HG03175 (cell line): ENCODE measurements around the gene TASP1.

Experiments used
- ATAC-seq: cut with Tn5 transposase; IDR thresholded peaks from one replicate; pipeline ENCODE4 v1.9.1; 2021; ENCODE audit warnings: mild to moderate bottlenecking, moderate library complexity; ENCODE audit not compliant: unreplicated experiment

The TASP1 gene

GRCh38 chr20:13574071-13574470 is 64.7 kb downstream of the TASP1 start:
- ATAC-seq = no peak

GRCh38 chr20:13571662-13572061 is 67.1 kb downstream of the TASP1 start:
- no peak for ATAC-seq

DNA sequence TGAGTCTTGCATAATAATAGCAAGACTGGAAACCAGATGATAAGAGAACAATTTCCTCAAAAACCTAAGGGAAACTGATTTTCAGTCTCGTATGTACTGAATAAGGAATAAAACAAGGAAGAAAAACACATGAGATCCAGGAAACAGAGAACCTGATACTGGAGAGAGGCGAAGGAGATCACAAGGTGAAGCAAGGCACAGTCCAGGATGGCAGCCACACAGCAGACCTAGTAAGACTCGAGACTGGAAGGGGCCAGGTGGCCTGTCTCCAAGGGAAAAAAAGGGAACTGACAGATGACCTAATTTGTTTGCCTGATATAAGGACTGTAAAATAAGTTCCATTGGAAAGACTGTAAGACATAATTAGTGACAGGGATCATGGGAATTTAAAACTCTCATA is 71.1 kb downstream of the TASP1 start:
- no peak for ATAC-seq

DNA sequence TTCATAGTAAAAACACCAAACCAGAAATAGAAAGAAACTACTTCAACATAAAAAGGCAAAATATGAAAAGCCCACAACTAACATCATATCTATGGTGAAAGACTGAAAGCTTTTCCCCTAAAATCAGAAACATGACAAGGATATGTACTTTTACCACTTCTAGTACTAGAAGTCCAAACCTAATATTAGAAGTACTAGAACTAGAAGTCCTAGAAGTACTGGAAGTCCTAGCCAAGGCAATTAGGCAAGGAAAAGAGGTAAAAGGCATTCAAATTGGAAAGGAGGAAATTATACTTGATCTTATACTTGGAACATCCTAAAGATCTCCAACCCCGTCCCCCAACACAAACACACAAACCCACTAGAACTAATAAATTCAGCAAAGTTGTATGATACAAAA is 74.9 kb downstream of the TASP1 start:
- ATAC-seq = no peak

- ATAC-seq = no peak
These were observed 84.0 kb downstream of the TASP1 start for GRCh38 chr20:13554706-13555105.

DNA sequence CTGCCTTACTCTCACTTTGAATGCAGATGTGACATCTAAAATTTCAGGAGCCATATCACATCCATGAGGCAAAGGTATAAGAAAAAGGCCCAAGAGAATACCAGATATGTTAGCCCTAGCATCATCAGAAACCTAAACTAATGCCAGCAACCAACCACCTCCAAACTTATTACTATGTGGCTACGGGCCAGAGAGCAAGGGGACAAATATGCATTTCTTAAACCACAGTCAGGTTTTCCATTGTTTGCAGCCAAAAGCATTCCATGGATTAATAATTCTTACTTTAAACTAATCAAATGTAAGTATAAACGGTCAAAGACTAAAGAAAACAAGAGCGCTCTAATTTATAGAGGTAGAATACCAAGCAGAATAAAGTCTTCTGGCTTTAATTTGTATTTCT is 84.7 kb downstream of the TASP1 start:
- ATAC-seq = no peak

- ATAC-seq = no peak
These were observed 86.7 kb downstream of the TASP1 start for GRCh38 chr20:13552061-13552460.

- no peak for ATAC-seq
These were observed 89.3 kb downstream of the TASP1 start for GRCh38 chr20:13549451-13549850.

GRCh38 chr20:13546497-13547131 is 92.1 kb downstream of the TASP1 start:
- ATAC-seq = peak; percentile 87

GRCh38 chr20:13545790-13546189 is 92.9 kb downstream of the TASP1 start:
- ATAC-seq = no peak

- ATAC-seq = no peak
These were observed 94.9 kb downstream of the TASP1 start for GRCh38 chr20:13543783-13544182.

DNA sequence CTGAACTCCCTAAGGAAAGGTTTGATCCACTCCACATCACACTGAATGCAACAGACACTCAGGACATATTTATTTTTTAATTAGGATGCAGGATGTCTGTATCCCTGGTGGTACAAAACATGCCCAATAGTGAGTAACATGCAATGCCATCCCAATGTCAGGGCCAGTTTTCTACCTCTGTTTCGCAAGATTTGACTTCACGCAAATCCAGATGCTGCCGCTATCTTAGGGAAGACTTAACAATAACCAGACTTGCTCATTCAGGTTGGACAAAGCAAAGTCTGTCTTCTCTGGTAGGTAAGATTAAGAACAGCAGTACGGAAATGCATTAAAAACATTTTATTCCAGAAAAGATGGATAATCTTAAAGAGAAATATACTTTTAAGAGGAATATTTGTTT is 103.1 kb downstream of the TASP1 start:
- ATAC-seq = no peak

DNA sequence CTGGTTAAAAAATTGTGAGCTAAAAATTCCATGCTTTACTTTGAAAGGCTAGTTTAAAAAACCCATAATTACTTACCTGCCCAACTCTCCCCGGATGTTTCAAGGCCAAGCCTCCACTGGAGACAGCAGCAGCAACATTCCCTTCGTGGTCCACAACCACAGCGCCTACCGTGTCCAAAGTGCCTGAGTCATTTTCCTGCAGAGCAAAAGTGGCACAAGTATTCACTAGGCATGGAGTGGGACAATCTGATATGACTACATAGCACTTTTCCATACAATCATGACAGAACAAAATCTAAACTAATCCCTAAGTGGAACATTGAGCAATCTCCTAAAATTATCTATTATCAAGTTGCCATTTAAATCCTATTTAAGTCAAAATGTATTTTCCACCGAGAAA is 104.8 kb downstream of the TASP1 start:
- ATAC-seq = no peak

DNA sequence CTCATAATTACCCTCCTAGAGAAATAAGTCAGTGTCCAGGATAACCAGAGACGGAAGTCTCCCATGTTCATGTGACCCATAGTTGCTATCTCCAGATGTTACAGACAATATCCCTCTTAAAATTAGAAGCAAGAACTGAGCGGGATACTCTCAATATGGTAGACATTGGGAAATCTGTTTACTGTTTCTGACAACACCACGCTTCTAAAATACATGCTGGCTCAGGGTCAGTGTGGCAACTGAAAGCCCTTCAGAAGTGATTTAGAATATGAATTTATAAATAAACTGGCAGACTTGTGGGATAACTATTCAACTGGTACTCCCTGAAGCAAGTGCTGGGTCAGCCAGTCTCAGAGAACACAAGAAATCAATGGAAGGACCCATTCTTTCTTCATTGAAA is 108.6 kb downstream of the TASP1 start:
- no peak for ATAC-seq

- ATAC-seq = no peak
These were observed 112.2 kb downstream of the TASP1 start for GRCh38 chr20:13526551-13526950.

DNA sequence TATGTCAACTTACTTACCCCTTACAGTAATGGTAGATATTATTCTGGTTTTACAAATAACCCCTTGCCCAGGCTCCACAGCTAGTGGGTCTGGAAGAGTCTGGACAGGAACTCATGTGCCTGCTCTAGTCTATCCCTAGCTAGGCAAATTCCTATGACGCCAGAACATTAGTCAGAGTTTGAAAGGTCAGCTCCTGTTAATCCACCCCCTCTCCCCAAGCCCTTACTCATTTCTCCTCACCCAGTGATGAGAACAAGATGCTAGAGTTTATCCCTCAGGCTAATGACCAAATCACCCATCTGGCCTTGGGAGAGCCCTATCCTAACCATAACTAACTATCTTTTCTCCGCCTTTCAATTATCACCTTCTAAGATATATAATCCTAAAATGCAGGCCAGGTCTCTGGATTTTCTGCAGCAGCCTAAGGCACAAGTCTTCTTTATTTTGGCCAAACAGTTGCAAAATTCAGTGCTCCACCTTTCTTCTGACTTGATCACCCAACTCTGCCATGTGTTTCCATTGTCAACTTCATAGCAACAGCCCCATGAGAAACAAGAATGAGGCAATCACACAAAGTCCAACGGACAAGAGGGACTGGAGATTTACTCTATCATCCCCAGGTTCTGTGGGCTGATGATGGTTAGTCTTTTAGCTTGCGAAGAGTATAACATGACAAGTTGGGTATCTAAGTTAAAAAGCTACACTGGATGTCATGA is 113.3 kb downstream of the TASP1 start:
- no peak for ATAC-seq

- no peak for ATAC-seq
These were observed 114.4 kb downstream of the TASP1 start for GRCh38 chr20:13524339-13524738.

DNA sequence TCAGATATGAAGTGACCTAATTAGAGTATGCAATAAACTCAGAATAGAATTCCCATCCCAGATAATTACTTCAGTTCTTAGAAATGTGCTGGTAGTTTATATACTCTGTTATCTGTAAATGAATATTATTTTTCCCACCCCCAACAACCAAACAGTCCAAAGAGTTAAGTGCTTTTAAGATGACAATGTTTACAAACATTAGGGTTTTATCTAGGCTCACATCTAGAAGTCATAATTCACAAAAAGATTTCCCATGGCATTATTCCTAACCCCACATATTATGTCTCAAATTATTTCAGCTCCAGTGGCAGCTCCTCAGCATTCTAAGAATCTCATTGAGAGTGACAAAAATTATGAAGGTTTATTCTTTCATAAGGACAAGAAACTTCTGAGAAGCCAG is 120.9 kb downstream of the TASP1 start:
- ATAC-seq = no peak

GRCh38 chr20:13515796-13516558 is 122.8 kb downstream of the TASP1 start:
- no peak for ATAC-seq

DNA sequence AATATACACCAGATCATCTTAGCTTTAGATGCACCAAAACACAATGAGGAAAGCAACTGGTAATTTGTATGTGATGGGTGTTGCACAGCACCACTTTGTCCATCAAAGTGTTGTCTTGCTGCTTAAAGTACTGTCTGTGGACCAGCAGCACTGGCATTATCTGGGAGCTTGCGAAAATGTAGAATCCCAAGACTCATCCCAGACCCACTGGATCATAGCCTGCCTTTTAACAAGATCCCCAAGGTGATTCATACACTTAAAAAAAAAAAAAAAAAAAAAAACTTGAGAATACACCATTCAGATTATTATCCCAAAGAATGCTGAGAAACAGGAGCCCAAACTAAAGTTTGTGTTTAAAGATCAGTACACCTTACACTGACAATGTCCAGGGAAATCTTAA is 123.4 kb downstream of the TASP1 start:
- ATAC-seq = no peak

DNA sequence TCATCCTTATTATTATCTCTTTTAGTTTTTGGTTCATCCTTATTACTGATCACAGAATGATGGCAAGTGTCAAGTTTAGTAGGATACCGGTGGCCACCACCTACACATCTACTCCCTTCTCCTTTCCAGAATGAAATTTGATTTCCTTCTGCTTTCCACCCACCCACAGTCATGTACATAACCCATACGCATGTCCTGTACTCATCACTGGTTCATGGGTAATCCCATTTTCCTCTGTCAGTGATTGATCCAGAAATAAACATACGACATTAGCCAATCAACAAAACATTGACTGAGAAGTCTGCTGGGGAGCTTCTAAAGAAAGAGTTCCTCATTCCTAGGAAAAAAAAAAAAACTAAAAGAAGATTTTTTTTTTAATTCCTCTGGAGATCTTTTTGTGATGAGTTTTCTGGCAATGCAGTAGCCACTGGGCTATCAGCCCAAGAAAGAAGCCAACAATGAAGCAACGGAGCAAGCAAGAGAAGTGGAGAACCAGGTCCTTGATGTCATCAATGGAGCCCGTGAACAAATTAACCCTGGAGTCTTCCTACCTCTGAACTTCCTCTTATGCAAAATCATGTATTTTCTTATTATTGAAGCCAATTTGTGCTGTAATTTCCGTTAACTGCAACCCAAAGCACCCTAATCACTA is 127.8 kb downstream of the TASP1 start:
- ATAC-seq = no peak

- ATAC-seq = no peak
These were observed 131.1 kb downstream of the TASP1 start for GRCh38 chr20:13507646-13508045.
